Fibroblast of lung (primary cell): Measurements from ENCODE around the gene IVL. TPM values are rescaled to one million over a fixed set of nuclear protein-coding genes. Genes with fewer than 3 reads are reported as not detected.

Experiments used
- DNase-seq, 2 donors: peaks; one replicate each; pipeline versions ENCODE4 v3.0.0 to v3.0.0-alpha.2; 2010; ENCODE audit warnings: low read depth in 2 of 2
- H2AFZ ChIP-seq: 2 replicates; pipeline ENCODE4 v1.5.1; 2012; ENCODE audit warnings: low read length, control low read depth, inconsistent platforms
- H3K27ac ChIP-seq: 2 replicates; pipeline ENCODE4 v1.5.1; 2011; ENCODE audit warnings: low read length, control low read depth; ENCODE audit not compliant: insufficient read depth
- H3K27me3 ChIP-seq: 2 replicates; pipeline ENCODE4 v1.5.1; 2011; ENCODE audit warnings: mild to moderate bottlenecking, low read length; ENCODE audit not compliant: control insufficient read depth, insufficient read depth
- H3K36me3 ChIP-seq: 2 replicates; pipeline ENCODE4 v1.5.1; 2011; ENCODE audit warnings: low read length; ENCODE audit not compliant: control insufficient read depth, insufficient read depth
- H3K4me1 ChIP-seq: 2 replicates; pipeline ENCODE4 v1.5.1; 2011; ENCODE audit warnings: low read length; ENCODE audit not compliant: control insufficient read depth, insufficient read depth; ENCODE audit errors: extremely low read depth
- H3K4me2 ChIP-seq: 2 replicates; pipeline ENCODE4 v1.5.1; 2011; ENCODE audit warnings: low read length, control low read depth; ENCODE audit not compliant: insufficient read depth; ENCODE audit errors: extremely low read depth
- H3K4me3 ChIP-seq, 4 experiments: fragments of 200-600 bp in 1 of 4; sonication (generic) in 1 of 4; replicated peaks in 1 of 4; 2 replicates each; pipeline ENCODE4 v1.5.1; 2011 to 2016; ENCODE audit warnings: low read length in 4 of 4, low read depth in 3 of 4, mild to moderate bottlenecking in 3 of 4, control low read depth in 2 of 4, inconsistent platforms in 1 of 4, mixed read lengths in 1 of 4; ENCODE audit not compliant: insufficient read depth in 1 of 4; ENCODE audit errors: control extremely low read depth in 1 of 4
- H3K79me2 ChIP-seq: 2 replicates; pipeline ENCODE4 v1.5.1; 2012; ENCODE audit warnings: mild to moderate bottlenecking, low read length, inconsistent platforms; ENCODE audit not compliant: control insufficient read depth, insufficient read depth
- H3K9ac ChIP-seq: 2 replicates; pipeline ENCODE4 v1.5.1; 2011; ENCODE audit warnings: mild to moderate bottlenecking, low read length, control low read depth; ENCODE audit not compliant: insufficient read depth
- H3K9me3 ChIP-seq: 2 replicates; pipeline ENCODE4 v1.5.1; 2012; ENCODE audit warnings: low read depth, low read length; ENCODE audit not compliant: control insufficient read depth, insufficient read depth
- H4K20me1 ChIP-seq: 2 replicates; pipeline ENCODE4 v1.5.1; 2011; ENCODE audit warnings: low read length; ENCODE audit not compliant: control insufficient read depth, insufficient read depth; ENCODE audit errors: extremely low read depth
- CTCF ChIP-seq, 2 donors: IDR thresholded peaks in 1 of 2; conservative IDR thresholded peaks in 1 of 2; 1 replicate in 1 of 2; 2 replicates in 1 of 2; pipeline ENCODE4 v1.5.1; 2011 to 2012; ENCODE audit warnings: low read length in 2 of 2, control low read depth in 1 of 2, inconsistent platforms in 1 of 2, low read depth in 1 of 2, mild to moderate bottlenecking in 1 of 2
- EZH2 ChIP-seq: IDR thresholded peaks from 2 replicates; pipeline ENCODE4 v1.5.1; 2012; ENCODE audit warnings: low read length, control low read depth, mild to moderate bottlenecking; ENCODE audit errors: missing control alignments
- polyA plus RNA-seq, 2 donors: library from polyadenylated mRNA; depleted of rRNA in 1 of 2; stranded (reverse) in 1 of 2; unstranded in 1 of 2; fragments of >200 nt; gene quantifications; 2 replicates each; pipeline ENCODE4 v1.2.1, GENCODE V29; 2011 to 2012; ENCODE audit warnings: missing spikeins in 1 of 2
- total RNA-seq: library from RNA; depleted of rRNA; stranded (reverse); fragments of >200 nt; gene quantifications from 2 replicates; pipeline ENCODE4 v1.2.1, GENCODE V29; 2014

Gene IVL
- total and polyA plus RNA-seq, 2 donors (not counting 1 experiment from before 2014, with no cell fraction given): 0.10 TPM; not detected in 1

GRCh38 chr1:152879559-152880198, 28.7 kb upstream of the IVL start:
- no peak for TF ChIP-seq EZH2
- TF ChIP-seq CTCF (conservative IDR thresholded peaks at IDR 0.05 in 1 of 2, IDR thresholded peaks at IDR 0.05 in 1 of 2; ENCODE audit: low read depth in 1 of 2, low read length in 2 of 2): no peak
- Histone ChIP-seq H3K9ac (no peak overlapping the region), H3K4me3 (no peak overlapping the region), H3K27me3 (no peaks in the 10 kb centered on the region), H3K4me1 (peaks cover 3% of the 10 kb centered on the region), H3K9me3 (no peaks in the 10 kb centered on the region), H4K20me1 (no peaks in the 10 kb centered on the region), H2AFZ (no peak overlapping the region), H3K79me2 (no peaks in the 10 kb centered on the region), H3K36me3 (no peaks in the 10 kb centered on the region), H3K27ac (no peak overlapping the region), H3K4me2 (no peak overlapping the region)
- no peak for DNase-seq

- no peak for DNase-seq
- no peaks in the 10 kb centered on the region for H3K27me3 ChIP-seq
- no peaks in the 10 kb centered on the region for H4K20me1 ChIP-seq
- peaks cover 4% of the 10 kb centered on the region for H3K4me1 ChIP-seq
- H3K9me3 ChIP-seq: no peaks in the 10 kb centered on the region
- no peaks in the 10 kb centered on the region for H3K36me3 ChIP-seq
- TF ChIP-seq CTCF (conservative IDR thresholded peaks at IDR 0.05 in 1 of 2, IDR thresholded peaks at IDR 0.05 in 1 of 2; ENCODE audit: low read depth in 1 of 2, low read length in 2 of 2) (no peak), EZH2 (no peak)
- no peak overlapping the region for H2AFZ ChIP-seq
- H3K9ac ChIP-seq: no peak overlapping the region
- H3K27ac ChIP-seq: no peak overlapping the region
- no peak overlapping the region for H3K4me3 ChIP-seq
- no peak overlapping the region for H3K4me2 ChIP-seq
- H3K79me2 ChIP-seq: no peaks in the 10 kb centered on the region
Observed at GRCh38 chr1:152880316-152880715, 28.0 kb upstream of the IVL start.

GRCh38 chr1:152880907-152881306, 27.4 kb upstream of the IVL start:
- Histone ChIP-seq H2AFZ (no peak overlapping the region), H3K9ac (no peak overlapping the region), H3K36me3 (no peaks in the 10 kb centered on the region), H3K4me1 (peaks cover 4% of the 10 kb centered on the region), H3K27me3 (no peaks in the 10 kb centered on the region), H3K4me3 (no peak overlapping the region), H4K20me1 (no peaks in the 10 kb centered on the region), H3K4me2 (no peak overlapping the region), H3K27ac (no peak overlapping the region), H3K79me2 (no peaks in the 10 kb centered on the region), H3K9me3 (no peaks in the 10 kb centered on the region)
- DNase-seq: no peak
- TF ChIP-seq EZH2: no peak
- no peak for TF ChIP-seq CTCF (conservative IDR thresholded peaks at IDR 0.05 in 1 of 2, IDR thresholded peaks at IDR 0.05 in 1 of 2; ENCODE audit: low read depth in 1 of 2, low read length in 2 of 2)
